ENCODE results near the gene ACTN4. TPM values are rescaled to one million over a fixed set of nuclear protein-coding genes. Genes with fewer than 3 reads are reported as not detected.

ACTN4 gene
- total and polyA plus RNA-seq, 10 of the 15 experiments (the other 5 are each of a cell fraction or from before 2014, with no cell fraction given), result 2.4 to 293 (median 72.5) TPM

GRCh38 chr19:38647368-38647965 is at the start of gene ACTN4 (continued):
- TF ChIP-seq CUX1 (IDR thresholded peaks at IDR 0.05; ENCODE audit: insufficient replicate concordance, low read depth, low read length), result no peak
- TF ChIP-seq NFXL1 (IDR thresholded peaks at IDR 0.05; ENCODE audit: borderline replicate concordance), result no peak
- TF ChIP-seq LARP7 (IDR thresholded peaks at IDR 0.05), result peak; percentile 89
- TF ChIP-seq MTA2 (IDR thresholded peaks at IDR 0.05; ENCODE audit: low read depth), result no peak
- no peak for TF ChIP-seq HDAC2 (IDR thresholded peaks at IDR 0.05)
- 0 out of 4 replicates have a peak, but pooled peaks of 1 of the 2 experiments have one; percentile 46 for TF ChIP-seq SRF (IDR thresholded peaks at IDR 0.05; ENCODE audit: low read depth in 2 of 2, low read length in 2 of 2)
- peak; percentile 53 for TF ChIP-seq RELA (IDR thresholded peaks at IDR 0.05; ENCODE audit: borderline replicate concordance, partially characterized antibody)
- no peak for TF ChIP-seq RUNX3 (IDR thresholded peaks at IDR 0.05; ENCODE audit: low read length)
- no peak for TF ChIP-seq SREBF2 (IDR thresholded peaks at IDR 0.05; ENCODE audit: low read length)
- TF ChIP-seq PBX3 (IDR thresholded peaks at IDR 0.05; ENCODE audit: insufficient replicate concordance, low read depth, low read length), result no peak
- TF ChIP-seq IKZF2 (IDR thresholded peaks at IDR 0.05), result no peak
- 0 out of 2 replicates have a peak, but pooled peaks have one; percentile 24 for TF ChIP-seq CHD1 (IDR thresholded peaks at IDR 0.05; ENCODE audit: low read depth, low read length)
- no peak for TF ChIP-seq USF1 (IDR thresholded peaks at IDR 0.05; ENCODE audit: borderline replicate concordance, extremely low read length, insufficient read depth, low read depth, low read length)
- TF ChIP-seq CHD2 (IDR thresholded peaks at IDR 0.05; ENCODE audit: borderline replicate concordance, low read depth, low read length), result no peak
- TF ChIP-seq PAX5 (IDR thresholded peaks at IDR 0.05; ENCODE audit: borderline replicate concordance, low read depth, low read length), result peak; percentile 32; the same call in 1 of the 2 replicates
- peak; percentile 73; the same call in 1 of the 2 replicates for TF ChIP-seq TAF1 (IDR thresholded peaks at IDR 0.05; ENCODE audit: borderline replicate concordance, low read depth, low read length)
- TF ChIP-seq ZNF24 (IDR thresholded peaks at IDR 0.05), result no peak
- TF ChIP-seq SPI1 (IDR thresholded peaks at IDR 0.05; ENCODE audit: borderline replicate concordance, insufficient read depth, low read depth, low read length), result no peak
- 0 out of 2 replicates have a peak, but pooled peaks have one; percentile 4 for TF ChIP-seq ELK1 (IDR thresholded peaks at IDR 0.05; ENCODE audit: low read depth, low read length)
- no peak for TF ChIP-seq ZNF622 (IDR thresholded peaks at IDR 0.05)
- no peak for TF ChIP-seq BRCA1 (IDR thresholded peaks at IDR 0.05; ENCODE audit: low read depth, low read length)
- TF ChIP-seq POLR2AphosphoS5 (IDR thresholded peaks at IDR 0.05; ENCODE audit: low read length), result peak; percentile 92
- TF ChIP-seq ZSCAN29 (IDR thresholded peaks at IDR 0.05), result no peak

Data from GM12878 (cell line).